ENCODE data around the gene YJEFN3.

YJEFN3 gene

DNA sequence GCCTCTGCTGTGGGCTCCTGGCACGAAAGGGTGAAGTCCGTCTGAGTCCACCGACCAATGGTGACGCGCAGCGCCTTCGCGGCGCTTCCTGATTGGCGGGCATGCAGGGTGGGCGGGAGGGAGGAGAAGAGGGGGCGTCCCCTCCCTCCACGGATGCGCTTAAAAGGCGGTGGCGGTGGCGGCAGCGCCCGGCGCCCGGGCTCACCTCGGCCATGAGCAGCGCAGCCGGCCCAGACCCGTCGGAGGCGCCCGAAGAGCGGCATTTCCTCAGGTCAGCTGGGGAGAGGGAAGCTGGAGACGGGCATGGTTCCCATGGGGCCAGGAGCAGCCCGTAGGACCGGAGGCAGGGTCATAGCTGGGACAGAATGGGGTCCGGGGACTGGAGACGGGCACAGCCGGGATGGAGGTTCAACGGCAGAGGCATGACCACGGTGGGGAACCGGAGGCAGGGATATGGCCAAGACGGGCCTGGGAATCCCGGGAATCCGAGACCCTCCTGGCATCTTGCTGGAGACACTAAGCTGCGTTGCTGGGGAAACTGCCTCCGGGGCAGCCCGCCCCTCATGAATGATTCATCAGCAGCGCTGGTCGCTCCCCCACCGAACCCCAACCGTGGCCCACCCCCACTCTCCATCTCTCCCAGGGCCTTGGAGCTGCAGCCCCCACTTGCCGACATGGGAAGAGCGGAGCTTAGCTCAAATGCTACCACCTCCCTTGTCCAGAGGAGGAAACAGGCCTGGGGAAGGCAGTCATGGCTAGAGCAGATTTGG lies at the start of gene YJEFN3:
Gene YJEFN3 (plus strand): TSS at position 191 of the 770 bp plus-strand sequence. CDS start 22 bp downstream, at position 213.
- Histone ChIP-seq H3K4me3 (ENCODE audit: low read depth, low read length) (no peak within 1 kb of the TSS), H3K36me3 (ENCODE audit: control insufficient read depth, insufficient read depth, low read length) (peaks cover 24% of the 10 kb centered on the region), H3K9me3 (ENCODE audit: control insufficient read depth, insufficient read depth, low read length) (no peaks in the 10 kb centered on the region), H3K27me3 (ENCODE audit: control insufficient read depth, insufficient read depth, low read length) (no peaks in the 10 kb centered on the region), H3K9ac (ENCODE audit: low read depth, low read length) (no peak within 1 kb of the TSS), H3K4me1 (ENCODE audit: control insufficient read depth, insufficient read depth, low read length) (no peaks in the 10 kb centered on the region)

- Histone ChIP-seq H3K27me3 (ENCODE audit: control insufficient read depth, insufficient read depth, low read length) (no peaks in the 10 kb centered on the region), H3K9me3 (ENCODE audit: control insufficient read depth, insufficient read depth, low read length) (no peaks in the 10 kb centered on the region), H3K9ac (ENCODE audit: low read depth, low read length) (no peak overlapping the region), H3K4me1 (ENCODE audit: control insufficient read depth, insufficient read depth, low read length) (peaks cover 9% of the 10 kb centered on the region), H3K4me3 (ENCODE audit: low read depth, low read length) (no peak overlapping the region), H3K36me3 (ENCODE audit: control insufficient read depth, insufficient read depth, low read length) (peaks cover 9% of the 10 kb centered on the region)
Measured at GRCh38 chr19:19480688-19481087, 48.0 kb upstream of the YJEFN3 start.

DNA sequence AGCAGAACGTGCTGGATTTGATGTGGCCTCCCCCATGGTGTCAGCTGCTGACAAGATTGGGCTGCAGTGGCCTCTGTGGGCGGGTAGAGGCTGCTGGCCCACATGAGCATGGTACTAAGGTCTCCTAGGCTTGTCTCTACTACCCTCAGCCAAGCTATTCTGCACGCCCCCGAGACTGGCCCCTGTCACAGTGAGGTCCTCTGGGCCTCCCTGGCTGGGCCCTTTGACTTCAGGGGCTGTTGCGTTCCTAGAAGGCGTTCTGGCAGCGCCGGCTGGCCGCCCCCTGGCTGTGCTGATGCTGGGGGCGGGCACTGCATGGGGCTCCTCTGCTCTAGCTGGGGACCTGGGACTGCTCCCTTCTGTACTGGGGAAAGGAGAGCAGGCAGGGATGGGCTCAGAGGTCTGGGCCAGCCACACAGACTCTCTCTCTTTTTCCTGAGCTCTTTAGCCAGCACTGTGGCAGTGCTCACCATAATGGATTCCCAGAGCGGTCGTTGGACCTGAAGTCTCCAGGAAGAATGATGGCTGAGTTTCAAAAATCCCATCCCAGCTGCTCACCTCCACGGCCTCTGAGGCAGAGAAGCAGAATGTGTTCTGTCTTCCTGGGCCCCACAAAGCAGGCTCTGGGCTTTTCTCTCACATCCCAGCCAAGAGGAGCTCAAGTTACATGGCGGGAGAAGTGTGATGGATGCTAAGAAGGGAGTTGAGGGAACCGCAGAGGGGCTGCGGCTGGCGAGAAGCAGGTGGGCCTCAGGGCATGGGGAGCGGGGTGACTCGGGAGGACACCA lies 45.7 kb upstream of the YJEFN3 start:
- no peaks in the 10 kb centered on the region for H3K27me3 ChIP-seq (ENCODE audit: control insufficient read depth, insufficient read depth, low read length)
- no peaks in the 10 kb centered on the region for H3K4me1 ChIP-seq (ENCODE audit: control insufficient read depth, insufficient read depth, low read length)
- peaks cover 12% of the 10 kb centered on the region for H3K36me3 ChIP-seq (ENCODE audit: control insufficient read depth, insufficient read depth, low read length)
- no peak overlapping the region for H3K9ac ChIP-seq (ENCODE audit: low read depth, low read length)
- H3K9me3 ChIP-seq (ENCODE audit: control insufficient read depth, insufficient read depth, low read length) = no peaks in the 10 kb centered on the region
- H3K4me3 ChIP-seq (ENCODE audit: low read depth, low read length) = no peak overlapping the region

DNA sequence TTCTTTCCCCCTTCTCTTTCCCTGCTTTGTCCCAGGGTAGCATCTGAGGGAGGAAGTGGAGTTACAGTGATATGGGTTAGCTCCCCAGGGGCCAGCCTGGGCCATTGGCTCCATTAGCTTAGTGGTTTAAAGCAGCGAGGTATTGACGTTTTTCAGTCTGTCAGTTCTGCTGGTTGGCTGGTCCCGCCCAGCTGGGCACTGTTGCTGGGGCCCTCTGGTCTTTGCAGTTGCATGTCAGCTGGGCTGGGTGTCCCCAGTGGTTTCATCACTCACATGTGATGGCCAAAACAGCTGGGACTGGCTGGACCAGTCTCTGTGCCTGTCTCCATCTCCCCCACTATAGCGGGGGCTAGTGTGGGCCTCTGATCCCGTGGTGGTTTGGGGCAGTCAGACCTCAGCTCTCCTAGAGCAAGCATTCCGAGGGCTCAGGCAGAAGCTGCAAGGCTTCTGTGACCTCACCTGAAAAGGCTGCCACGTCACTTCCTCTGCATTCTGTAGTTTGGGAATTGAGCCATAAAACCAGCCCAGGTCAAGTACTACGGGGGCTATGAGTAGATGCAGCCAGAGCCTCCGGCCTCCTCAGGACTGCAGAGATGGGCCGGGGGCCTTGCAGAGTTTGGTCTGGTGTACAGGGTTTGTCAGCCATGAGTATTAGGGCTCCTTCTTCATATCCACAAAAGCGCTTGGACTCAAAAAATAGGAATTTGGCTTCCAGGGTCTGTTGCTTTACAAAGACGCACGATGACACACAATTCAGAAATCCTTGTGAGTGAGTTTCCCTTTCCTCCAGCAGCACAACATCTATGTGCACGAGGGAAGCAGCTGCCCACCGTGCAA lies 43.3 kb upstream of the YJEFN3 start:
- Histone ChIP-seq H3K9me3 (ENCODE audit: control insufficient read depth, insufficient read depth, low read length) (no peaks in the 10 kb centered on the region), H3K36me3 (ENCODE audit: control insufficient read depth, insufficient read depth, low read length) (peaks cover 8% of the 10 kb centered on the region), H3K27me3 (ENCODE audit: control insufficient read depth, insufficient read depth, low read length) (no peaks in the 10 kb centered on the region), H3K9ac (ENCODE audit: low read depth, low read length) (peak overlapping the region; percentile 72), H3K4me1 (ENCODE audit: control insufficient read depth, insufficient read depth, low read length) (peaks cover 9% of the 10 kb centered on the region), H3K4me3 (ENCODE audit: low read depth, low read length) (no peak overlapping the region)

DNA sequence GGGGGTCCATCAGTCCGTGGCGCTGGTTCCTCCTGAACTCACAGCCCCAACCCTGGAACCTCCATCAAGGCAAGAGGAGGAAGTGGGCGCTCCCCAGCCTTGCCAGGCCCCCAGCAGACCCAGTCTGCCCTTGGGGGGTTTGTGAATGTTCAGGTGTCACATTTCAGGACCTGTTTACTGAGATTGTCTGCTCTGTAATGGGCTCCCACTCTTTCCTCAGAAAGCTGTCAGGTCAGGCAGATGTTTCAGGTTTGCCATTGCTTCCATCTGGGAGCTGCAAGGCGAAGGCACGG lies 42.8 kb upstream of the YJEFN3 start:
- Histone ChIP-seq H3K36me3 (ENCODE audit: control insufficient read depth, insufficient read depth, low read length) (peaks cover 6% of the 10 kb centered on the region), H3K4me3 (ENCODE audit: low read depth, low read length) (no peak overlapping the region), H3K9me3 (ENCODE audit: control insufficient read depth, insufficient read depth, low read length) (no peaks in the 10 kb centered on the region), H3K4me1 (ENCODE audit: control insufficient read depth, insufficient read depth, low read length) (peaks cover 9% of the 10 kb centered on the region), H3K9ac (ENCODE audit: low read depth, low read length) (peak overlapping the region; percentile 72), H3K27me3 (ENCODE audit: control insufficient read depth, insufficient read depth, low read length) (no peaks in the 10 kb centered on the region)

GRCh38 chr19:19486343-19487076 lies 42.2 kb upstream of the YJEFN3 start:
- Histone ChIP-seq H3K9ac (ENCODE audit: low read depth, low read length) (no peak overlapping the region), H3K4me1 (ENCODE audit: control insufficient read depth, insufficient read depth, low read length) (peaks cover 9% of the 10 kb centered on the region), H3K36me3 (ENCODE audit: control insufficient read depth, insufficient read depth, low read length) (peaks cover 6% of the 10 kb centered on the region), H3K9me3 (ENCODE audit: control insufficient read depth, insufficient read depth, low read length) (no peaks in the 10 kb centered on the region), H3K4me3 (ENCODE audit: low read depth, low read length) (no peak overlapping the region), H3K27me3 (ENCODE audit: control insufficient read depth, insufficient read depth, low read length) (no peaks in the 10 kb centered on the region)

GRCh38 chr19:19487077-19487949 lies 41.4 kb upstream of the YJEFN3 start:
- Histone ChIP-seq H3K9ac (ENCODE audit: low read depth, low read length) (peak overlapping the region; percentile 12), H3K36me3 (ENCODE audit: control insufficient read depth, insufficient read depth, low read length) (peaks cover 10% of the 10 kb centered on the region), H3K27me3 (ENCODE audit: control insufficient read depth, insufficient read depth, low read length) (no peaks in the 10 kb centered on the region), H3K4me1 (ENCODE audit: control insufficient read depth, insufficient read depth, low read length) (peaks cover 9% of the 10 kb centered on the region), H3K9me3 (ENCODE audit: control insufficient read depth, insufficient read depth, low read length) (no peaks in the 10 kb centered on the region), H3K4me3 (ENCODE audit: low read depth, low read length) (no peak overlapping the region)

- no peak overlapping the region for H3K4me3 ChIP-seq (ENCODE audit: low read depth, low read length)
Measured at GRCh38 chr19:19487950-19488874, 40.5 kb upstream of the YJEFN3 start.

DNA sequence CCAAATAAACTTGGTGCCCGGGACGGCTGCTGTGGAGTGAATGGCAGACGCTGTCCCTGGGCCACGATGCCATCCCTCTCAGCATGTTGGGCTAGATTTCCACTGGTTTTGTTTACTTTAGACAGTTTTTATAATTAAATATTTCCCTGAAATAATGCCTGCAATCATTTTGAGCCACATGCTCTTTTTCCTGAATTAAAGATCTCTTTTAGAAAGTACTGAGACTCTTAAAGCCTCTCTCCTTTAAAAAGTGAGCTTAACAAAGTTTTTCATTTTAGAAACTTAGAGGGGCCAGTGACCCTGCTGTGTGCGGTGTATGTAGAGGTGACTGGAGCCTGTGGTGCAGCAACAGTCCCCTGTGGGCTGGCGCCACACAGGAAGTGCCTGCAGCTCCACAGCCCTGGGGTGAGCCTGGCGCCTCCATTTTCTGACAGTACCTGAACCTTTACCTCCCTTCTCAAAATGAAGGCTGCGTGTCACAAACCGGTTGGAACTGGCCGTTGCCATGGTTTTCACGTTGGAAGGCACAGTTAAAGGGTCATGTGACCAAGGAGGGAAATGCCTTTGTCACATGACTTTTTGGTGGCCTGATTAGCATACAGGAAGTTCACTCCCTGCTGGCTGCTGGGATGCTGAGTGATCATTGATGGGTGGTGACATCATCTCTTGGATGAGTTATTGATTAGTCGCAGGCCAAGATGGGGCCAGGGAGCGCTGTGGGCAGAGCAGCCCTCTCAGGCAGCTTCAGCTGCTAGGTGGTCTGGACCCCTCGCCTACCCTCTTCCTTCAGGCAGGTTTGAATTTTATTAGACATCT lies 39.6 kb upstream of the YJEFN3 start:
- H3K4me1 ChIP-seq (ENCODE audit: control insufficient read depth, insufficient read depth, low read length) = peaks cover 9% of the 10 kb centered on the region
- no peak overlapping the region for H3K9ac ChIP-seq (ENCODE audit: low read depth, low read length)
- H3K36me3 ChIP-seq (ENCODE audit: control insufficient read depth, insufficient read depth, low read length) = peaks cover 15% of the 10 kb centered on the region
- no peak overlapping the region for H3K4me3 ChIP-seq (ENCODE audit: low read depth, low read length)
- no peaks in the 10 kb centered on the region for H3K27me3 ChIP-seq (ENCODE audit: control insufficient read depth, insufficient read depth, low read length)
- H3K9me3 ChIP-seq (ENCODE audit: control insufficient read depth, insufficient read depth, low read length) = no peaks in the 10 kb centered on the region

More at GRCh38 chr19:19487950-19488874, 40.5 kb upstream of the YJEFN3 start:
- no peaks in the 10 kb centered on the region for H3K27me3 ChIP-seq (ENCODE audit: control insufficient read depth, insufficient read depth, low read length)
- peaks cover 14% of the 10 kb centered on the region for H3K36me3 ChIP-seq (ENCODE audit: control insufficient read depth, insufficient read depth, low read length)
- H3K4me1 ChIP-seq (ENCODE audit: control insufficient read depth, insufficient read depth, low read length) = peaks cover 9% of the 10 kb centered on the region
- H3K9me3 ChIP-seq (ENCODE audit: control insufficient read depth, insufficient read depth, low read length) = no peaks in the 10 kb centered on the region
- peak overlapping the region; percentile 12 for H3K9ac ChIP-seq (ENCODE audit: low read depth, low read length)
